ENCODE data around the gene ITCH.

Gene ITCH

DNA sequence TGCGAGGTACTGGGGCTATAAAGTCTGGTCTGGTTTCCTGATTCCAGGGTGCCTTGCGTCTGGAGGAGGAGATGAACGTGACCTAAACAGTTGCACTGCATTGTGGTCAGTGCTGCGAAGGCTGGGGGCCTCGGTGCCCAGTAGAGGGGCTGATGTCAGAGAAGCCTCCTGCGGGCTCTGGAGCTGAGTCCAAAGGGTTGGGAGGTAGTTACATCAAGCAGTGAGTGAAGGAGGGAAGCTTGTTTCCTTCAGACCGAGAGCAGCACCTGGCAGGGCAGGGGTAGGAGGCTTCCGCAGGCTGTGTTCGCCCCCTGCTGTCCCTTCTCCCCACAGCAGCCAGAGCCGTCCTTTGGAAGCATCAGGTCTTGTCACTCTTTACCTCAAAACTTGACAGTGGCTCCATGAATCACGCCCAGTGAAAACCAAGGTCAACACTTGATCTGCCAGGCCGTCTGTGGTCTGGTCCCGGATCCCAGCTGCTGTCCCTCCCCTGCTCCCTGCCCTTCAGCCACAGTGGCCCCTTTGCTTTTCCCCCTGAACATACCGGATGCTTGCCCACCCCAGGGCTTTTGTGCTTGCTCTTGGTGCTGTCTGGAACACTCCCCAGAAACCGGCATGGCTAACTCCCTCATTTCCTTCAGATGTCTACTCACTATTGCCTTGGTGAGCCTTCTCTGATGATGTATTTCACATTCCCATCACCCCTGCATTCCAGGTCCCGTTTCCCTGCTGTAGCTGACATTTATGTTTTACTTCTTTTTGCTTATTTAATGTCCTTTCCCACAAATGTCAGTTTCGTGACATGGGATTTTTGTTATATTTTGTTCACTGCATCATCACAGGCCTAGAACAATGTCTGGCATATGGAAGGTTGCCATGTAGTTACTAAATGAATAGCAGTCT, 160.1 kb downstream of the ITCH start (continued):
- TF ChIP-seq ZNF211 (tag by site-specific recombination; IDR thresholded peaks at IDR 0.05; ENCODE audit: low read depth) (no peak), ZNF529 (tag by site-specific recombination; IDR thresholded peaks at IDR 0.05; ENCODE audit: insufficient replicate concordance) (no peak), HOXD13 (CRISPR knock-in tag; IDR thresholded peaks at IDR 0.05; ENCODE audit: borderline replicate concordance) (no peak), HOXC10 (CRISPR knock-in tag; IDR thresholded peaks at IDR 0.05) (no peak), ZNF670 (tag by site-specific recombination; IDR thresholded peaks at IDR 0.05; ENCODE audit: low read depth) (no peak), YY1 (tag by site-specific recombination; IDR thresholded peaks at IDR 0.05) (no peak), ZNF133 (tag by site-specific recombination; IDR thresholded peaks at IDR 0.05) (no peak), ZNF394 (tag by site-specific recombination; IDR thresholded peaks at IDR 0.05; ENCODE audit: borderline replicate concordance) (no peak; the same call in 1 of the 2 replicates), OVOL3 (tag by site-specific recombination; IDR thresholded peaks at IDR 0.05) (no peak), KLF8 (tag by site-specific recombination; IDR thresholded peaks at IDR 0.05) (no peak; the same call in 1 of the 2 replicates), ZNF626 (tag by site-specific recombination; IDR thresholded peaks at IDR 0.05) (no peak), ZBTB48 (tag by site-specific recombination; IDR thresholded peaks at IDR 0.05) (no peak), ZNF768 (tag by site-specific recombination; IDR thresholded peaks at IDR 0.05) (no peak), ZNF707 (tag by site-specific recombination; IDR thresholded peaks at IDR 0.05) (no peak), SALL2 (tag by site-specific recombination; IDR thresholded peaks at IDR 0.05; ENCODE audit: borderline replicate concordance) (no peak), ZNF175 (tag by site-specific recombination; IDR thresholded peaks at IDR 0.05) (no peak), ZNF292 (tag by site-specific recombination; IDR thresholded peaks at IDR 0.05; ENCODE audit: borderline replicate concordance, low read depth) (no peak), ZNF341 (tag by site-specific recombination; IDR thresholded peaks at IDR 0.05; ENCODE audit: low read depth) (no peak), ZNF664 (tag by site-specific recombination; IDR thresholded peaks at IDR 0.05) (no peak)
- TF ChIP-seq, protein P1, sequence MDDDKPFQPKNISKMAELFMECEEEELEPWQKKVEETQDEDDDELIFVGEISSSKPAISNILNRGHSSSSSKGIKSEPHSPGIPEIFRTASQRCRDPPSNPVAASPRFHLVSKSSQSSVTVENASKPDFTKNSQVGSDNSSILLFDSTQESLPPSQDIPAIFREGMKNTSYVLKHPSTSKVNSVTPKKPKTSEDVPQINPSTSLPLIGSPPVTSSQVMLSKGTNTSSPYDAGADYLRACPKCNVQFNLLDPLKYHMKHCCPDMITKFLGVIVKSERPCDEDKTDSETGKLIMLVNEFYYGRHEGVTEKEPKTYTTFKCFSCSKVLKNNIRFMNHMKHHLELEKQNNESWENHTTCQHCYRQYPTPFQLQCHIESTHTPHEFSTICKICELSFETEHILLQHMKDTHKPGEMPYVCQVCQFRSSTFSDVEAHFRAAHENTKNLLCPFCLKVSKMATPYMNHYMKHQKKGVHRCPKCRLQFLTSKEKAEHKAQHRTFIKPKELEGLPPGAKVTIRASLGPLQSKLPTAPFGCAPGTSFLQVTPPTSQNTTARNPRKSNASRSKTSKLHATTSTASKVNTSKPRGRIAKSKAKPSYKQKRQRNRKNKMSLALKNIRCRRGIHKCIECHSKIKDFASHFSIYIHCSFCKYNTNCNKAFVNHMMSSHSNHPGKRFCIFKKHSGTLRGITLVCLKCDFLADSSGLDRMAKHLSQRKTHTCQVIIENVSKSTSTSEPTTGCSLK (tag by site-specific recombination; IDR thresholded peaks at IDR 0.05) = no peak
- TF ChIP-seq, protein P2, sequence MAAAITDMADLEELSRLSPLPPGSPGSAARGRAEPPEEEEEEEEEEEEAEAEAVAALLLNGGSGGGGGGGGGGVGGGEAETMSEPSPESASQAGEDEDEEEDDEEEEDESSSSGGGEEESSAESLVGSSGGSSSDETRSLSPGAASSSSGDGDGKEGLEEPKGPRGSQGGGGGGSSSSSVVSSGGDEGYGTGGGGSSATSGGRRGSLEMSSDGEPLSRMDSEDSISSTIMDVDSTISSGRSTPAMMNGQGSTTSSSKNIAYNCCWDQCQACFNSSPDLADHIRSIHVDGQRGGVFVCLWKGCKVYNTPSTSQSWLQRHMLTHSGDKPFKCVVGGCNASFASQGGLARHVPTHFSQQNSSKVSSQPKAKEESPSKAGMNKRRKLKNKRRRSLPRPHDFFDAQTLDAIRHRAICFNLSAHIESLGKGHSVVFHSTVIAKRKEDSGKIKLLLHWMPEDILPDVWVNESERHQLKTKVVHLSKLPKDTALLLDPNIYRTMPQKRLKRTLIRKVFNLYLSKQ (tag by site-specific recombination; IDR thresholded peaks at IDR 0.05; ENCODE audit: borderline replicate concordance) = no peak
- TF ChIP-seq, protein P3, sequence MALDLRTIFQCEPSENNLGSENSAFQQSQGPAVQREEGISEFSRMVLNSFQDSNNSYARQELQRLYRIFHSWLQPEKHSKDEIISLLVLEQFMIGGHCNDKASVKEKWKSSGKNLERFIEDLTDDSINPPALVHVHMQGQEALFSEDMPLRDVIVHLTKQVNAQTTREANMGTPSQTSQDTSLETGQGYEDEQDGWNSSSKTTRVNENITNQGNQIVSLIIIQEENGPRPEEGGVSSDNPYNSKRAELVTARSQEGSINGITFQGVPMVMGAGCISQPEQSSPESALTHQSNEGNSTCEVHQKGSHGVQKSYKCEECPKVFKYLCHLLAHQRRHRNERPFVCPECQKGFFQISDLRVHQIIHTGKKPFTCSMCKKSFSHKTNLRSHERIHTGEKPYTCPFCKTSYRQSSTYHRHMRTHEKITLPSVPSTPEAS (tag by site-specific recombination; IDR thresholded peaks at IDR 0.05) = no peak
- TF ChIP-seq, protein P4, sequence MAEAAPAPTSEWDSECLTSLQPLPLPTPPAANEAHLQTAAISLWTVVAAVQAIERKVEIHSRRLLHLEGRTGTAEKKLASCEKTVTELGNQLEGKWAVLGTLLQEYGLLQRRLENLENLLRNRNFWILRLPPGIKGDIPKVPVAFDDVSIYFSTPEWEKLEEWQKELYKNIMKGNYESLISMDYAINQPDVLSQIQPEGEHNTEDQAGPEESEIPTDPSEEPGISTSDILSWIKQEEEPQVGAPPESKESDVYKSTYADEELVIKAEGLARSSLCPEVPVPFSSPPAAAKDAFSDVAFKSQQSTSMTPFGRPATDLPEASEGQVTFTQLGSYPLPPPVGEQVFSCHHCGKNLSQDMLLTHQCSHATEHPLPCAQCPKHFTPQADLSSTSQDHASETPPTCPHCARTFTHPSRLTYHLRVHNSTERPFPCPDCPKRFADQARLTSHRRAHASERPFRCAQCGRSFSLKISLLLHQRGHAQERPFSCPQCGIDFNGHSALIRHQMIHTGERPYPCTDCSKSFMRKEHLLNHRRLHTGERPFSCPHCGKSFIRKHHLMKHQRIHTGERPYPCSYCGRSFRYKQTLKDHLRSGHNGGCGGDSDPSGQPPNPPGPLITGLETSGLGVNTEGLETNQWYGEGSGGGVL (tag by site-specific recombination; IDR thresholded peaks at IDR 0.05) = no peak
- TF ChIP-seq, protein P5, sequence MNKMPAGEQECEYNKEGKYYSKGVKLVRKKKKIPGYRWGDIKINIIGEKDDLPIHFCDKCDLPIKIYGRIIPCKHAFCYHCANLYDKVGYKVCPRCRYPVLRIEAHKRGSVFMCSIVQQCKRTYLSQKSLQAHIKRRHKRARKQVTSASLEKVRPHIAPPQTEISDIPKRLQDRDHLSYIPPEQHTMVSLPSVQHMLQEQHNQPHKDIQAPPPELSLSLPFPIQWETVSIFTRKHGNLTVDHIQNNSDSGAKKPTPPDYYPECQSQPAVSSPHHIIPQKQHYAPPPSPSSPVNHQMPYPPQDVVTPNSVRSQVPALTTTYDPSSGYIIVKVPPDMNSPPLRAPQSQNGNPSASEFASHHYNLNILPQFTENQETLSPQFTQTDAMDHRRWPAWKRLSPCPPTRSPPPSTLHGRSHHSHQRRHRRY (tag by site-specific recombination; IDR thresholded peaks at IDR 0.05) = no peak
- TF ChIP-seq, protein P6, sequence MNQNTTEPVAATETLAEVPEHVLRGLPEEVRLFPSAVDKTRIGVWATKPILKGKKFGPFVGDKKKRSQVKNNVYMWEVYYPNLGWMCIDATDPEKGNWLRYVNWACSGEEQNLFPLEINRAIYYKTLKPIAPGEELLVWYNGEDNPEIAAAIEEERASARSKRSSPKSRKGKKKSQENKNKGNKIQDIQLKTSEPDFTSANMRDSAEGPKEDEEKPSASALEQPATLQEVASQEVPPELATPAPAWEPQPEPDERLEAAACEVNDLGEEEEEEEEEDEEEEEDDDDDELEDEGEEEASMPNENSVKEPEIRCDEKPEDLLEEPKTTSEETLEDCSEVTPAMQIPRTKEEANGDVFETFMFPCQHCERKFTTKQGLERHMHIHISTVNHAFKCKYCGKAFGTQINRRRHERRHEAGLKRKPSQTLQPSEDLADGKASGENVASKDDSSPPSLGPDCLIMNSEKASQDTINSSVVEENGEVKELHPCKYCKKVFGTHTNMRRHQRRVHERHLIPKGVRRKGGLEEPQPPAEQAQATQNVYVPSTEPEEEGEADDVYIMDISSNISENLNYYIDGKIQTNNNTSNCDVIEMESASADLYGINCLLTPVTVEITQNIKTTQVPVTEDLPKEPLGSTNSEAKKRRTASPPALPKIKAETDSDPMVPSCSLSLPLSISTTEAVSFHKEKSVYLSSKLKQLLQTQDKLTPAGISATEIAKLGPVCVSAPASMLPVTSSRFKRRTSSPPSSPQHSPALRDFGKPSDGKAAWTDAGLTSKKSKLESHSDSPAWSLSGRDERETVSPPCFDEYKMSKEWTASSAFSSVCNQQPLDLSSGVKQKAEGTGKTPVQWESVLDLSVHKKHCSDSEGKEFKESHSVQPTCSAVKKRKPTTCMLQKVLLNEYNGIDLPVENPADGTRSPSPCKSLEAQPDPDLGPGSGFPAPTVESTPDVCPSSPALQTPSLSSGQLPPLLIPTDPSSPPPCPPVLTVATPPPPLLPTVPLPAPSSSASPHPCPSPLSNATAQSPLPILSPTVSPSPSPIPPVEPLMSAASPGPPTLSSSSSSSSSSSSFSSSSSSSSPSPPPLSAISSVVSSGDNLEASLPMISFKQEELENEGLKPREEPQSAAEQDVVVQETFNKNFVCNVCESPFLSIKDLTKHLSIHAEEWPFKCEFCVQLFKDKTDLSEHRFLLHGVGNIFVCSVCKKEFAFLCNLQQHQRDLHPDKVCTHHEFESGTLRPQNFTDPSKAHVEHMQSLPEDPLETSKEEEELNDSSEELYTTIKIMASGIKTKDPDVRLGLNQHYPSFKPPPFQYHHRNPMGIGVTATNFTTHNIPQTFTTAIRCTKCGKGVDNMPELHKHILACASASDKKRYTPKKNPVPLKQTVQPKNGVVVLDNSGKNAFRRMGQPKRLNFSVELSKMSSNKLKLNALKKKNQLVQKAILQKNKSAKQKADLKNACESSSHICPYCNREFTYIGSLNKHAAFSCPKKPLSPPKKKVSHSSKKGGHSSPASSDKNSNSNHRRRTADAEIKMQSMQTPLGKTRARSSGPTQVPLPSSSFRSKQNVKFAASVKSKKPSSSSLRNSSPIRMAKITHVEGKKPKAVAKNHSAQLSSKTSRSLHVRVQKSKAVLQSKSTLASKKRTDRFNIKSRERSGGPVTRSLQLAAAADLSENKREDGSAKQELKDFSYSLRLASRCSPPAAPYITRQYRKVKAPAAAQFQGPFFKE (tag by site-specific recombination; IDR thresholded peaks at IDR 0.05; ENCODE audit: borderline replicate concordance) = no peak
